Keratinocyte (primary cell): ENCODE results near the gene ZC3H18. TPM values are rescaled to one million over a fixed set of nuclear protein-coding genes. Genes with fewer than 3 reads are reported as not detected.

Experiments used
- DNase-seq: peaks from one replicate; pipeline ENCODE4 v3.0.0-alpha.2; 2011; ENCODE audit warnings: low read depth, missing footprints, low spot score
- FAIRE-seq: peaks from 2 replicates; lab custom pipeline; 2011; peaks lifted over from hg19 to GRCh38; lab: Jason Lieb, UNC
- H2AFZ ChIP-seq: 2 replicates; pipeline ENCODE4 v1.6.0; 2012; ENCODE audit warnings: low read length, control low read depth, inconsistent platforms; ENCODE audit not compliant: control insufficient read depth
- H3K27ac ChIP-seq: 2 replicates; pipeline ENCODE4 v1.5.1; 2011; ENCODE audit warnings: low read length; ENCODE audit not compliant: control insufficient read depth, insufficient read depth
- H3K27me3 ChIP-seq: 3 replicates; pipeline ENCODE4 v1.6.0; 2011; ENCODE audit warnings: low read length; ENCODE audit not compliant: control insufficient read depth, insufficient read depth; ENCODE audit errors: extremely low read depth
- H3K36me3 ChIP-seq, 2 experiments: 2 replicates in 1 of 2; 3 replicates in 1 of 2; pipeline ENCODE4 v1.5.1; 2011; ENCODE audit warnings: low read length in 2 of 2, mild to moderate bottlenecking in 1 of 2; ENCODE audit not compliant: control insufficient read depth in 2 of 2, insufficient read depth in 2 of 2; ENCODE audit errors: extremely low read depth in 1 of 2
- H3K4me1 ChIP-seq: 3 replicates; pipeline ENCODE4 v1.5.1; 2011; ENCODE audit warnings: low read length; ENCODE audit not compliant: control insufficient read depth, insufficient read depth; ENCODE audit errors: extremely low read depth
- H3K4me2 ChIP-seq: 3 replicates; pipeline ENCODE4 v1.6.0; 2011; ENCODE audit warnings: low read depth, low read length; ENCODE audit not compliant: control insufficient read depth, insufficient read depth; ENCODE audit errors: extremely low read depth
- H3K4me3 ChIP-seq, 3 experiments: fragments of 200-600 bp in 1 of 3; sonication (generic) in 1 of 3; 2 replicates in 2 of 3; 3 replicates in 1 of 3; pipeline ENCODE4 v1.5.1; 2011 to 2016; ENCODE audit warnings: low read length in 3 of 3, mild to moderate bottlenecking in 3 of 3, control low read depth in 2 of 3, inconsistent platforms in 1 of 3, low read depth in 1 of 3, mixed read lengths in 1 of 3, mixed run types in 1 of 3, moderate library complexity in 1 of 3; ENCODE audit not compliant: control insufficient read depth in 2 of 3, insufficient read depth in 2 of 3; ENCODE audit errors: extremely low read depth in 1 of 3
- H3K79me2 ChIP-seq: 2 replicates; pipeline ENCODE4 v1.6.0; 2012; ENCODE audit warnings: low read length; ENCODE audit not compliant: control insufficient read depth, insufficient read depth
- H3K9ac ChIP-seq: 3 replicates; pipeline ENCODE4 v1.6.0; 2011; ENCODE audit warnings: low read length; ENCODE audit not compliant: control insufficient read depth, insufficient read depth; ENCODE audit errors: extremely low read depth
- H3K9me1 ChIP-seq: 3 replicates; pipeline ENCODE4 v1.6.0; 2011; ENCODE audit warnings: low read length; ENCODE audit not compliant: control insufficient read depth, insufficient read depth; ENCODE audit errors: extremely low read depth
- H3K9me3 ChIP-seq: 2 replicates; pipeline ENCODE4 v1.5.1; 2012; ENCODE audit warnings: low read depth, low read length; ENCODE audit not compliant: control insufficient read depth
- H4K20me1 ChIP-seq: 3 replicates; pipeline ENCODE4 v1.6.0; 2011; ENCODE audit warnings: low read length; ENCODE audit not compliant: control insufficient read depth, insufficient read depth; ENCODE audit errors: extremely low read depth
- CTCF ChIP-seq, 3 experiments: IDR thresholded peaks in 1 of 3; conservative IDR thresholded peaks in 1 of 3; optimal IDR thresholded peaks in 1 of 3; 2 replicates in 2 of 3; 3 replicates in 1 of 3; pipeline versions ENCODE3 to v1.5.1; 2011; ENCODE audit warnings: low read length in 3 of 3, mild to moderate bottlenecking in 3 of 3, moderate library complexity in 2 of 3, control low read depth in 1 of 3, inconsistent platforms in 1 of 3; ENCODE audit not compliant: insufficient read depth in 2 of 3; ENCODE audit errors: extremely low read depth in 1 of 3
- EZH2 ChIP-seq: IDR thresholded peaks from one replicate; pipeline ENCODE4 v1.6.1; 2012; ENCODE audit warnings: inconsistent platforms, mild to moderate bottlenecking, low read length, moderate library complexity
- dilution Hi-C: fragments of 300-500 bp; cut with MboI; formaldehyde crosslinking; loops from one replicate; pipeline ENCODE4 v1.7.0; 2020; ENCODE audit warnings: low sequenced_read_pairs; ENCODE audit not compliant: extremely low pct_ligation_motif_present
- polyA plus RNA-seq, 5 experiments: library from polyadenylated mRNA; depleted of rRNA in 3 of 5; stranded (reverse) in 3 of 5; stranded (forward) in 1 of 5; unstranded in 1 of 5; fragments of >200 nt; gene quantifications; 1 replicate in 1 of 5; 2 replicates in 3 of 5; 3 replicates in 1 of 5; pipeline versions ENCODE4 v1.2.1 to v1.2.3, GENCODE V29; 2011 to 2012; ENCODE audit warnings: missing spikeins in 2 of 5, low read depth in 1 of 5, low replicate concordance in 1 of 5

ZC3H18 gene
- polyA plus RNA-seq, 1 donor (not counting 4 experiments of a cell fraction or from before 2014, with no cell fraction given) = 7.5 TPM

- Histone ChIP-seq H3K27ac (no peak overlapping the region), H3K9me1 (no peaks in the 10 kb centered on the region), H3K4me3 (no peak overlapping the region), H3K9ac (no peak overlapping the region), H3K9me3 (peaks cover 7% of the 10 kb centered on the region), H2AFZ (no peak overlapping the region), H3K4me2 (no peak overlapping the region), H3K27me3 (peaks cover 39% of the 10 kb centered on the region), H3K36me3 (no peaks in the 10 kb centered on the region), H3K4me1 (peaks cover 13% of the 10 kb centered on the region), H4K20me1 (no peaks in the 10 kb centered on the region), H3K79me2 (peaks cover 3% of the 10 kb centered on the region)
- TF ChIP-seq CTCF (optimal IDR thresholded peaks at IDR 0.05 in 1 of 3, IDR thresholded peaks at IDR 0.05 in 1 of 3, conservative IDR thresholded peaks at IDR 0.05 in 1 of 3; ENCODE audit: extremely low read depth in 1 of 3, insufficient read depth in 2 of 3, low read length in 3 of 3) = no peak
- TF ChIP-seq EZH2 = no peak
- DNase-seq (no peak), FAIRE-seq (no peak)
- dilution Hi-C loops = no loop called here
These were observed 30.4 kb upstream of the ZC3H18 start for GRCh38 chr16:88539652-88540345.

- H3K9me1 ChIP-seq = no peaks in the 10 kb centered on the region
- H3K27me3 ChIP-seq = peaks cover 39% of the 10 kb centered on the region
- H3K4me2 ChIP-seq = no peak overlapping the region
- no peak for FAIRE-seq
- no peak overlapping the region for H3K27ac ChIP-seq
- H3K4me3 ChIP-seq = no peak overlapping the region
- no peak for DNase-seq
- no peaks in the 10 kb centered on the region for H3K36me3 ChIP-seq
- H3K9ac ChIP-seq = no peak overlapping the region
- peaks cover 7% of the 10 kb centered on the region for H3K9me3 ChIP-seq
- no peak overlapping the region for H2AFZ ChIP-seq
- no peaks in the 10 kb centered on the region for H3K79me2 ChIP-seq
- TF ChIP-seq CTCF (optimal IDR thresholded peaks at IDR 0.05 in 1 of 3, IDR thresholded peaks at IDR 0.05 in 1 of 3, conservative IDR thresholded peaks at IDR 0.05 in 1 of 3; ENCODE audit: extremely low read depth in 1 of 3, insufficient read depth in 2 of 3, low read length in 3 of 3) (no peak), EZH2 (no peak)
- H3K4me1 ChIP-seq = peaks cover 7% of the 10 kb centered on the region
- dilution Hi-C loops = no loop called here
- no peaks in the 10 kb centered on the region for H4K20me1 ChIP-seq
These were observed 29.7 kb upstream of the ZC3H18 start for GRCh38 chr16:88540346-88540977.
